HL-60 (cell line): ENCODE measurements around the gene IFT81.

ENCODE experiments used
- CTCF ChIP-seq: IDR thresholded peaks from one replicate; pipeline ENCODE4 v1.5.1; 2011; ENCODE audit warnings: low read length, control low read depth, inconsistent platforms; ENCODE audit not compliant: insufficient read depth
- GABPA ChIP-seq: IDR thresholded peaks from 2 replicates; pipeline ENCODE4 v1.6.1; 2012; ENCODE audit warnings: low read depth
- POLR2AphosphoS5 ChIP-seq: IDR thresholded peaks from 2 replicates; pipeline ENCODE4 v1.6.1; 2012; ENCODE audit warnings: low read depth
- REST ChIP-seq: IDR thresholded peaks from 2 replicates; pipeline ENCODE4 v1.6.1; 2012; ENCODE audit warnings: low read depth; ENCODE audit not compliant: insufficient replicate concordance
- SPI1 ChIP-seq: IDR thresholded peaks from 2 replicates; pipeline ENCODE4 v1.6.1; 2012; ENCODE audit warnings: low read depth, mild to moderate bottlenecking, borderline replicate concordance

- TF ChIP-seq CTCF (no peak), REST (no peak), POLR2AphosphoS5 (no peak), SPI1 (no peak), GABPA (no peak)
Measured at GRCh38 chr12:110244372-110244771, 120.2 kb downstream of the IFT81 start.
